RCC 7860 (cell line): ENCODE results near the gene KRT5.

Experiments used
- DNase-seq: peaks from one replicate; pipeline ENCODE4 v3.0.0-alpha.2; 2015; ENCODE audit warnings: low spot score
- FAIRE-seq: peaks from 2 replicates; lab custom pipeline; 2012; peaks lifted over from hg19 to GRCh38; lab: Jason Lieb, UNC

KRT5 gene

DNA sequence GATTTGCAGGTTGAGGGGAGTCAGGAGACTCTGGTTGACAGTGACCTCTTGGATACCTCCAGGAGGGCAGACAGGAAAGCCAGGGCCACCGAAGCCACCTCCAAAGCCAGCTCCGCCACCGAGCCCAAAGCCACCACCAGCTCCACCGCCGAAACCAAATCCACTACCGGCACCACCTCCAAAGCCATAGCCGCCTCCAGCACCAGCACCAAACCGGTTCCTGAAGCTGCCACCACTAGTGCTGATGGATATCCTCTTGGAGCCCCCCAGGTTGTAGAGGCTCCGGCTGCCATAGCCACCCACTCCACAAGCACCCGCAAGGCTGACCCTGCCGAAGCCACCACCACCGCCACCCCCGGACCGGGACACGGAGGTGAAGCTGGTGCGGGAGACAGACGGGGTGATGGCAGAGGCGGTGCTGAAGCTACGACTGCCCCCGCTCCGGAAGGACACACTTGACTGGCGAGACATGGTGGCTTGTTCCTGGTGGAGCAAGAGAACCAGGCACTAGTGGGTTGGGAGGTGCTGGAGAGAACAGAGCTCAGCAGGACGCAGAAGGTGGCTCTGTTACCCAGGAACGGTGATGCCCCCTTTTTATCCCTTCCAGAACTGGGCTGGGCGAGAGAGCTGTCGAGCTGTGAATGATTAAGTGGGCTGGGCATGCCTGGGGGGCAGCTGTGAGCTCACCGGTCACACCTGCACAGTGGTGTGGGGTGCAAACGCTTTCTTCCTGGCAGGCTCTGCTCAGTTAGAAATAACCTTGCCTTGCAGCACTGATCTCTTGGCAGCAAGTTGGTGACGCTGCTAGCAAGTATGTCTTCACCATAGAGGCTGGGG is at the start of gene KRT5:
TSS of gene KRT5 (minus strand) at position 569 of the 837 bp plus-strand sequence. CDS start at position 471, 98 bp downstream.
- FAIRE-seq (no peak), DNase-seq (no peak)

DNA sequence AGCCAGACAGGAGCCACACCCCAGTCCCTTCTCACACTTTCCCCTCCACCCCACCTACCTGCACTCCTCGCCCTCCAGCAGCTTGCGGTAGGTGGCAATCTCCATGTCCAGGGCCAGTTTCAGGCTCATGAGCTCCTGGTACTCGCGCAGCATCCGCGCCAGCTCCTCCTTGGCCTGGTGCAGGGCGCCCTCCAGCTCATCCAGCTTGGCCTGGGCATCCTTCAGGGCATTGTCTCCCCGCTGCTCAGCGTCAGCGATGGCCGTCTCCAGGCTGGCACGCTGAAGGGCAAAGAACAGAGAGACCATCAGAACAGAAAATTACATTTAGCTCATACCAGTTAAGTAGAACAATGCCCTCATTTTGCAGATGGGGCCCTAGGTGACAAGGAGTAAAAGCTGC is 47.9 kb upstream of the KRT5 start:
- no peak for DNase-seq
- no peak for FAIRE-seq

GRCh38 chr12:52566847-52567291 is 46.7 kb upstream of the KRT5 start:
- DNase-seq = no peak

DNA sequence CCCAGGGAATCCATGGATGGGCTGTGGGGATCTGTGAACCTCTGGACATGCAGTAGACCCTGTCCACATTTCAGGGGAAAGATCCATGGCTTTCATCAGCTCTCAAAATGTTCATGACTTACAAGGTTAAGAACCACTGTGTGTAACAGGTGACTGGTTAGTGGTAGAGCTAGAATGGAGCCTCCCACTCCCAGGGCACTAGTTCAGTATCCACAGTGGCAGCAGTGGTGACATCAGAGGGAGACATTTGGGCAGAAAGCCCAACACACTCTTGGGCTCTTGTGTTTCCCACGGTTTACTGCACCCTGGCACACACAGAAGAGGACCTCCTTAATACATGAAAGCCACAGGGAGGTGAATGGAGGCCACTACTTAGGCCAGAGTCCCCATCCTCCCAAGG is 44.4 kb upstream of the KRT5 start:
- DNase-seq = no peak
- FAIRE-seq = no peak

More at GRCh38 chr12:52566847-52567291, 46.7 kb upstream of the KRT5 start:
- no peak for FAIRE-seq

DNA sequence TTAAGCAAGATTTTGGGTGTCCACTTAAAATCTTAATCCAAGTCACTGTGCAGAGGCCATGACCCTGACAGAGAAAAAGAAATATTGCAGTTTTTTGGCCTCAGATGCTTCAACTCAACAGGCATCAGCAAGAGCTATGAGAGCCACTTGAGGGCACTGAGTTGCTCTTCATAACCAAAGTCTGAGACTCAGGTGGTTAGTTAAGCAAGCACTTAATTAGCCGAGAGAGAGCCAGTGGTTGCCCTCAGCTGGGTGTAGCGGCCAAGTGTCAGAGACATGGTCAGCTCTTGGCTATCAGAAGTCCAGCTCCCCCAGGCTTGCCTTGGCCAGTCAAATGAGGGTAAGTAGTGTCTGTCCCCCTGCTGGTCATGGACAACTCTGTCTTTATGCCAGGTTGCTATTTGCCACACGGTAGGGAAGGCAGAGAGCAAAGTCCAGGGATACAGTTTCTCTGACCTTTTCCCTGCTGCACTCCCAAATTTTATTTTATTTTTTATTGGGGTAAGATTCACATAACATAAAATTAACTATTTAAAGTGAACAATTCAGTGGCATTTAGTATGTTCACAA is 41.8 kb upstream of the KRT5 start:
- no peak for DNase-seq
- FAIRE-seq = no peak

DNA sequence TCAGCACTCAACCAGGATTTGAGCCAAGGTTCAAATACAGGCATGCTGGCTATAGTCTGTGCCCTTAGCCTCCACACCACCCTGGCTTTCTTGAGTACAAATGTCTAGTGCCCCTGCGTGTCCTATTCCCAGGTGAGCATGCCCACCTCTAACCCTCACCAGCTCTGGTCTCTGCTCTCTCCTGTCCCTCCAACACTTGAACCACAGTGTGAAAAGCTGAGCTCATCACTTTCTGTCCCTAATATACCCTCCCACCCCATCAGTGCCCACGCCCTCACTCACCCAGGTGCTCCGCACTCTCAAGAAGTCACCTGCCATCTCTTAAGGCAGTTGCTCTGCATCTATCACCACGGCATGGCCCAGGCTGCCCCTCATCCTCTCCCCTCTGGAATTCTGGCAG is 39.8 kb upstream of the KRT5 start:
- no peak for DNase-seq
- FAIRE-seq = no peak

DNA sequence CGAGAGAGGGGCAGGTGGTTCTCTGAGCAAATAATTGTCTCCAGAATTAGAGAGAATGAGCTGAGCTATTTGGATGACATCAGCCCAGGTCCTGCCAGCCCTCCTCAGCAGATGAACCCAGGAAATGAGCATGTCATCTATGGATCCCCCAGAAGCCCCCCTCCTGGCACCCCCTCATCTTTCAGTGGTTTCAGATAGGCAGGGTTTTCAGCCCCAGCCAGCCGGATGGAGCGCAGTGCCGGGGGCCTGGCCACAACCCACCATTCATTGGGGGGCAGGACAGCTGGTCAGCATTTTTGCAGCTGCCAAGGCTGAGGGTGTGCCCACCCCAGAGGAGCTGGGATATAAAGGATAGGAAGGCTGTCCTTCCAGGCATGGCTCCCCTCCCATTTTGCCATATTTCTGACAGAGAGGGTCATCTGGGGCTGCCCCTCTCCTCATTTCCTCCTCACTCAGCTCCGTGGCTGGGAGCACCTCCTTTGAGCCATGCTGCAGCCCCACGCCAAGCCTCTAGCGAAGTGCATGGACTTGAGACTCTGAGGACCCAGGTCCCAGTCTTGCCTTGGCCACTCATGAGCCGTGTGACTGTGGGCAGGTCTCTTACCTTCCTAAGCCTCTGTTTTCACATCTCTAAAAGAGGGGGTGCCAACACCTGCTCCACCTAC is 38.7 kb upstream of the KRT5 start:
- DNase-seq (no peak), FAIRE-seq (no peak)

DNA sequence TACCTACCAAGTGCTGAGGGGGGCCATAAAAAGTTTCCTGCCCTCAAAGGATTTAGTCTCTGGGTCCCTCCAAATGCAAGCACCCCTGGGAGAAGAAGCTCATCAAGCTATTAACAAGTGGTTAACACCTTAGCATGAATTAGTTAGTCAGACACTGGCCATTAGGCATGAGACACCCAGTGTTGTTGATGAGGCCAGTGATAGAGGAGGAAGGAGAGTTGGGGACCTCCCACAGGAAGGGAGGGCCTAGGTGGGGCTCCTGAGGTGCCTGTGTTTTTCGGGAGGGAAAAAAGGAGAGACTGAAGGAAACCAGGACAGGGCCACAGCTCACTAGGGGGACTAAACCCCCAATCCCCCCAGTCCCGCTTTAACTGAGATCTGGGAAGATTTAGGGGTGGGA is 37.3 kb upstream of the KRT5 start:
- DNase-seq (no peak), FAIRE-seq (no peak)

GRCh38 chr12:52555577-52555976 is 35.4 kb upstream of the KRT5 start:
- DNase-seq = no peak
- FAIRE-seq = no peak

DNA sequence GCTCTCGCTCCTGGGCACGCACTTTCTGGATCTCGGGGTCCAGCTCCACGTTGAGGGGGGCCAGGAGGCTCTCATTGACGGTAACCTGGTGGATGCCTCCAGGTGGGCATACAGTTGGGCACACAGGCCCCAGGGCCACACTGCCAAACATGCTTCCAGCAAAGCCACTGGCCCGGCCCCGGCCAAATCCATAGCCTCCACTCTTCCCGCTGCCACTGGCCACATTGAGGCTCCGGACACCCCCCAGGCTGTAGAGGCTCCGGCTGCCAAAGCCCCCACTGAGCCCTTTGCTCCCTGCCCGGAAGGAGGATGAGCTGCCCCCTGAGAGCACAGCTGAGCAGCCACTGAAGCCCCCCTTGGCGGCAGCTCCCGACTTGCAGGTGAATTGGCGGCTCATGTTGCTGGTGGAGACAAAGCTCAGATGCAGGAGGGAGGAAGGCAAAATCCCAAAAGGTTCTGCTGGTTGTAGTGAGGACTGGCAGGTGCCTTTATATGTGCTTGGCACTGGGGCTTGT is 32.5 kb upstream of the KRT5 start, which contains the start of gene KRT71:
TSS of gene KRT71 (minus strand) at position 465 of the 515 bp plus-strand sequence. CDS start at position 397, 68 bp downstream.
- DNase-seq = no peak
- FAIRE-seq = no peak

GRCh38 chr12:52552055-52552454 is 31.9 kb upstream of the KRT5 start:
- no peak for DNase-seq
- no peak for FAIRE-seq

DNA sequence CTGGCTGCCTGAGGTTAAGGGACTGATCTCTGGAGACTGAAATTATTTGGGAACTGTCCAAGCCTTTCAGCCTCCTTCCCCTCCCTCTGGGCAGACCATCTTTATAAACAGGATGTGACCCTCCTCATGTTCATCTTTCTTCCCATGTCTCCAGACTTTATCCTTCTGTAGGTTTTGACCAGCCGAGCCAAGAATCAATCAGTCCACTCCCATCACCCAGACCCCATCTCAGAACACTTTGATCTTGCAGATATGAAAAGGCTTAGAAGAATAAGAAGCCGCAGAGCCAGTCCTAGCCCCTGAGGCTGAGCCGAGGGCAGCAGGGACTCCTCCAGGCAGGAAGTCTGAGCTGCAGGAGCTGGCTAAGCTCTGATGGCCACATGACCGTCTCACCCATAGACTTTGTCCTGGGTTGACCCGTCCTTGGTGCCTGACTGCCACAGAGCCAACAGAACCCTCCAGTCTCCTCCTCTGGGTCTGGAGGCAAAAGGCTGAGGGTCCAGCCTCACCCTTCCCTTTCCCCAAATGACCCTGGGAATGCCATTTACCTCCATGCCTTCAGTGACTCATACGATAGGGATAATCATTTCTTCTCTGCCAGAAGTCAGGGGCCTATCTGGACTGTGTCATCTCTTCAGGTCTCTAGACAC is 31.1 kb upstream of the KRT5 start:
- FAIRE-seq = no peak
- DNase-seq = no peak

DNA sequence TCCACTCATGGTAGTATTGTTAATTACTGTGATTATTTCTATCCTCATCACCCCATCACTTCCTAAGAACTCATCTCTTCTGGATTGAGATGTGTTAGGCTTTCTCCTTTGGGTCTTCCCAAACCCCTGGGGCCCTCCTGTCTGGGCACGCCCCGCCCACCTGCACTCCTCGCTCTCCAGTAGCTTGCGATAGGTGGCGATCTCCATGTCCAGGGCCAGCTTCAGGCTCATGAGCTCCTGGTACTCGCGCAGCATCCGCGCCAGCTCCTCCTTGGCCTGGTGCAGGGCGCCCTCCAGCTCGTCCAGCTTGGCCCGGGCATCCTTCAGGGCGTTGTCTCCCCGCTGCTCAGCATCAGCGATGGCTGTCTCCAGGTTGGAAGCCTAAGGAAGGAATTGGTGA is 25.9 kb upstream of the KRT5 start:
- DNase-seq = no peak
- no peak for FAIRE-seq

DNA sequence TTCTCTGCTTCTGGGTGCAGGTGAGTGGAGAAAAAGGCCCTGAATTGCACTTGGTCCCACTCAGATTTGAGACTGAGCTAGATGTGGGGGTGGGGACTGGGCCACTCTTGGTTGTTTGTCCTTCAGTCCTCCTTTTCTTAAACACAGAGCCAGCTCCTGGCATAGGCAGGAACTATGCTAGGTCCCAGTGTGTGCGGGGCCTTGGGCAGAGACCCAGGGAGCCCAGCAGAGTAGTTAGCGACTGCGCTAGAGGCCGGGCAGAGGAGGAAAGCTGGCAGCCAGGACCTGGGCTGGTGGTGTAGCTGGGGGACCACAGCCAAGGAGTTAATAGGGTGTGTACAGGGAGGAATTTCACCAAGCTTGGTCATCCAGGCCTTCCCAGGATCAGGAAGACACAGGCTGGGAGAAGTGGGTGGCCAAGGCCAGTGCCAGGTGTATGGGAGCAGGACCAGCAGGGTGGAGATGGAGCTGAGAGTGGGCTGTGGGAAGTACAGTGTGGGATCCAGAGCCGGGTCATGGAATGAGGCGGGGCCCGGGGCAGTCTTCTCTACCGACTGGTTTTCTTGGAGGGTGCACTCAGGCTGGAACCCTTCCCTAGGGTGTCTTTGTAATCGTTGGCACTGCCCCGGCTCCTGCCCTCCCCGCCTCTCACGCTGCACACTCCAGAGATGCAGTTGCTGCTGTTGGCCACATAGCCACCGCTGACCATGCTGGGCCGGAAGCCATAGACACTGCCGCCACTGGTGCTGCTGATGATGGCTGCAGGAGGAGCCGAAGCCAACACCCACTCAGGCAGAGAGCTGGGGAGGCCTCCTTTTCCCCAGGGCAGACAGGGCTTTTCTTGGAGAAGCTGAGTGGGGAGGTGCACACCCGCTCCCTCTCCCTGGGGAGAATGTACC is 24.0 kb upstream of the KRT5 start:
- DNase-seq (no peak), FAIRE-seq (no peak)

DNA sequence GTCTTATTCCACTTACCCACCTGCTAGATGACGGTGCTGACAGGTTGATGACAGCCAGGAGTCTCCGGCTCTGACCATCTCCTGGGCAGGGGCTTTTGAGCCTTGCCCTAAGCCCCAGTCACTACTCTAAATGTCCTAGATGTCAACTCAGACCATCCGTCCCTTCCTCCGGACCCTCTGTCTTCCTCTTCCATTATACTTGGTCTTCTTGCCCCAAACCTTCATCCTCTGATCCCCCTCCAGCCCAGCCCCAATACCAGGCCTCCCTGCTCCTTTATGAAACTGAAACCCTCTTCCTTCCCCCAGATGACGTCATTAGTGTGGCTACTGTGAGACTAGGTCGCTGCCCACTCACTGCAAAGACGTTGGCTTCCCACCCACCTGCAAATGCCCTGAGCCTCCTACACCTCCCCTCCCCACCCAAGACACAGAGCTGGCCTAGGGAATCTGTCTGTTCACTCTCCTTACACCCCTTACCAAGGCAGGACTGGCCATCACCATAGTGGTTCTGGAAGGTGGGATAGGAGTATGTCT is 22.7 kb upstream of the KRT5 start:
- DNase-seq = no peak
- FAIRE-seq = no peak

DNA sequence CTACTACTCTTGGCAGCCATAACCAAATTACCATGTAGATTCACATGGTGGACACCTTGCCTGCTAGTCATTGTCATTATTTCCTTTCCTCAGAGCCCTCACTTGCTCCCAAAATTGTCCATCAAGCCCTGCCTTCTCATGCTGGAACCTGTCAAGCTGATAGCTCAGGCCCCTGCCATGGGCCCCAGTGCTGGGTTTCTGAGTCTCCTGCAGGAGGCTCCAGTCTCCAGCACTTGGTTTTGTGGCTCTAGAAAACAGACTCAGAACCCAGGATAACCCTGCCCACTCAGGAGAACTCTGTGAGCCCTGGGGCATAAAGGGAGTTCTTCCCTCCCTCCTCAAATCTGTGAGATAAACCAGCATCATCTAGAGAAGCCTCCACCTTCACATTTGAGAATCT is 22.0 kb upstream of the KRT5 start:
- no peak for FAIRE-seq
- no peak for DNase-seq

GRCh38 chr12:52541709-52542108 is 21.5 kb upstream of the KRT5 start:
- no peak for FAIRE-seq
- DNase-seq = no peak

GRCh38 chr12:52540531-52540930 is 20.3 kb upstream of the KRT5 start:
- FAIRE-seq (no peak), DNase-seq (no peak)

GRCh38 chr12:52539821-52540173 is 19.6 kb upstream of the KRT5 start:
- DNase-seq (no peak), FAIRE-seq (no peak)
